ENCODE results near the gene KATNIP.

KATNIP gene

GRCh38 chr16:27585200-27585599, 35.3 kb downstream of the KATNIP start:
- DNase-seq (ENCODE audit: low spot score): no peak
- no peak for TF ChIP-seq CTCF (IDR thresholded peaks at IDR 0.05; ENCODE audit: extremely low read depth, insufficient read depth, missing control alignments)
- in situ Hi-C loops (cut with MboI; ENCODE audit: low pct_unique_long_range_greater_than_20kb, low sequenced_read_pairs, unreplicated experiment): no loop called here

GRCh38 chr16:27586711-27587110, 36.8 kb downstream of the KATNIP start:
- in situ Hi-C loops (cut with MboI; ENCODE audit: low pct_unique_long_range_greater_than_20kb, low sequenced_read_pairs, unreplicated experiment): no loop called here
- no peak for TF ChIP-seq CTCF (IDR thresholded peaks at IDR 0.05; ENCODE audit: extremely low read depth, insufficient read depth, missing control alignments)
- no peak for DNase-seq (ENCODE audit: low spot score)

GRCh38 chr16:27588057-27588456, 38.1 kb downstream of the KATNIP start:
- no peak for TF ChIP-seq CTCF (IDR thresholded peaks at IDR 0.05; ENCODE audit: extremely low read depth, insufficient read depth, missing control alignments)
- in situ Hi-C loops (cut with MboI; ENCODE audit: low pct_unique_long_range_greater_than_20kb, low sequenced_read_pairs, unreplicated experiment): no loop called here

GRCh38 chr16:27591837-27592236, 41.9 kb downstream of the KATNIP start:
- TF ChIP-seq CTCF (IDR thresholded peaks at IDR 0.05; ENCODE audit: extremely low read depth, insufficient read depth, missing control alignments): no peak
- DNase-seq (ENCODE audit: low spot score): no peak
- in situ Hi-C loops (cut with MboI; ENCODE audit: low pct_unique_long_range_greater_than_20kb, low sequenced_read_pairs, unreplicated experiment): no loop called here

More at GRCh38 chr16:27588057-27588456, 38.1 kb downstream of the KATNIP start:
- no peak for DNase-seq (ENCODE audit: low spot score)

GRCh38 chr16:27595475-27595874, 45.5 kb downstream of the KATNIP start:
- in situ Hi-C loops (cut with MboI; ENCODE audit: low pct_unique_long_range_greater_than_20kb, low sequenced_read_pairs, unreplicated experiment): no loop called here
- no peak for DNase-seq (ENCODE audit: low spot score)
- no peak for TF ChIP-seq CTCF (IDR thresholded peaks at IDR 0.05; ENCODE audit: extremely low read depth, insufficient read depth, missing control alignments)

- no peak for TF ChIP-seq CTCF (IDR thresholded peaks at IDR 0.05; ENCODE audit: extremely low read depth, insufficient read depth, missing control alignments)
- DNase-seq (ENCODE audit: low spot score): no peak
- in situ Hi-C loops (cut with MboI; ENCODE audit: low pct_unique_long_range_greater_than_20kb, low sequenced_read_pairs, unreplicated experiment): no loop called here
Measured at GRCh38 chr16:27595993-27596392, 46.0 kb downstream of the KATNIP start.

GRCh38 chr16:27596411-27596810, 46.5 kb downstream of the KATNIP start:
- no peak for TF ChIP-seq CTCF (IDR thresholded peaks at IDR 0.05; ENCODE audit: extremely low read depth, insufficient read depth, missing control alignments)
- in situ Hi-C loops (cut with MboI; ENCODE audit: low pct_unique_long_range_greater_than_20kb, low sequenced_read_pairs, unreplicated experiment): no loop called here
- no peak for DNase-seq (ENCODE audit: low spot score)
